ENCODE data around the gene GLI2.

GLI2 gene

GRCh38 chr2:120735746-120736170 is at the start of gene GLI2:
Gene GLI2 (plus strand): TSS chr2:120735868. CDS start chr2:120797321, 61,453 bp downstream.
- DNase-seq (ENCODE audit: low spot score), result no peak

- no peak for DNase-seq (ENCODE audit: low spot score)
Measured at GRCh38 chr2:120685974-120686297, 49.7 kb upstream of the GLI2 start.

- peak; percentile 28 for DNase-seq (ENCODE audit: low spot score)
Measured at GRCh38 chr2:120686511-120687168, 49.0 kb upstream of the GLI2 start.

GRCh38 chr2:120687210-120687609 is 48.5 kb upstream of the GLI2 start:
- DNase-seq (ENCODE audit: low spot score), result no peak

- no peak for DNase-seq (ENCODE audit: low spot score)
Measured at GRCh38 chr2:120690521-120690920, 45.1 kb upstream of the GLI2 start.

- DNase-seq (ENCODE audit: low spot score), result no peak
Measured at GRCh38 chr2:120691410-120691809, 44.3 kb upstream of the GLI2 start.

GRCh38 chr2:120692691-120693090 is 43.0 kb upstream of the GLI2 start:
- DNase-seq (ENCODE audit: low spot score), result no peak

- no peak for DNase-seq (ENCODE audit: low spot score)
Measured at GRCh38 chr2:120693121-120693520, 42.5 kb upstream of the GLI2 start.

GRCh38 chr2:120694034-120694433 is 41.6 kb upstream of the GLI2 start:
- DNase-seq (ENCODE audit: low spot score), result no peak

GRCh38 chr2:120697471-120697870 is 38.2 kb upstream of the GLI2 start:
- no peak for DNase-seq (ENCODE audit: low spot score)

GRCh38 chr2:120699292-120699691 is 36.4 kb upstream of the GLI2 start:
- DNase-seq (ENCODE audit: low spot score), result no peak

- no peak for DNase-seq (ENCODE audit: low spot score)
Measured at GRCh38 chr2:120700659-120701058, 35.0 kb upstream of the GLI2 start.

GRCh38 chr2:120701096-120701495 is 34.6 kb upstream of the GLI2 start:
- DNase-seq (ENCODE audit: low spot score), result no peak

- no peak for DNase-seq (ENCODE audit: low spot score)
Measured at GRCh38 chr2:120701499-120701898, 34.2 kb upstream of the GLI2 start.

- no peak for DNase-seq (ENCODE audit: low spot score)
Measured at GRCh38 chr2:120702061-120702460, 33.6 kb upstream of the GLI2 start.

GRCh38 chr2:120702801-120703200 is 32.9 kb upstream of the GLI2 start:
- DNase-seq (ENCODE audit: low spot score), result no peak

- no peak for DNase-seq (ENCODE audit: low spot score)
Measured at GRCh38 chr2:120703330-120703994, 32.2 kb upstream of the GLI2 start.

- no peak for DNase-seq (ENCODE audit: low spot score)
Measured at GRCh38 chr2:120704696-120705095, 31.0 kb upstream of the GLI2 start.

GRCh38 chr2:120707816-120708215 is 27.9 kb upstream of the GLI2 start:
- no peak for DNase-seq (ENCODE audit: low spot score)

GRCh38 chr2:120708944-120709607 is 26.6 kb upstream of the GLI2 start:
- DNase-seq (ENCODE audit: low spot score), result no peak

- DNase-seq (ENCODE audit: low spot score), result no peak
Measured at GRCh38 chr2:120709608-120710041, 26.0 kb upstream of the GLI2 start.

- no peak for DNase-seq (ENCODE audit: low spot score)
Measured at GRCh38 chr2:120710256-120710655, 25.4 kb upstream of the GLI2 start.

GRCh38 chr2:120711694-120712093 is 24.0 kb upstream of the GLI2 start:
- DNase-seq (ENCODE audit: low spot score), result no peak
